ENCODE results near the gene ZNF35.

ZNF35 gene

DNA sequence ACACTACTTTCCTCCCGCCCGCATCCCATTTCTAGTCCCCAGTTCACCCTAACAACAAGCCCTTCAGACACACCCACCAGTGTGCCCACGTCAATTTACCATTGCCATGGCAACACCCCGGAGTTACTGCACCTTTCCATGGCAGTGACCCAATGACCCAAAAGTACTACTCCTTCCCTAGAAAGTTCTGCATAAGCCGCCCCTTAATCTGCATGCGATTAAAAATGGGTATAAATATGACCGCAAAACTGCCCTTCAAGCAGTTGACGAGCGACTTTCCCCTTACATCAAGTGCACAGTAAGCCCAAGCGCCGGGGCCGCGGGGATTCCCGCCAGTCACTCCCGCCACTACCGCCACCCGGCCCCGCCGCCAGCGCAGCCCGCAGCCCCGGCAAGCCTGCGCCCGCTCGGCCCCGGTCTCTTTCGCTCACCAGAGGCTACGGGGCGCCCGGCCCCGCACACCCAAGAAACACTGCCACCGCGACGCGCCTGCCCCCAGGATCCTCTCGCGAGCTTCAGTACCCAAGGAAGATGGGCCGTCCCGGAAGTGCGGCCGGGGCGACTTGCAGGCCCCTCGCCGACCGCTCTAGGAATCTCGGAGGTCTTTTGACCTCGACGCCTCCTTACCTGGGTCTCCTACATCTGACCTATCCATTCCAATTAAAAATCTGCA, 36.7 kb downstream of the ZNF35 start:
- Histone ChIP-seq H3K9me2 (replicated peaks; ENCODE audit: insufficient read depth, low read length) (no peaks in the 10 kb centered on the region), H3K36me3 (ENCODE audit: low read length) (no peaks in the 10 kb centered on the region), H3K9me3 (ENCODE audit: insufficient read depth, low read length) (no peaks in the 10 kb centered on the region), H3K9ac (ENCODE audit: low read length) (peak overlapping the region; percentile 50), H2AFZ (ENCODE audit: low read depth, low read length, severe bottlenecking) (peak overlapping the region; percentile 85), H3K4me3 (ENCODE audit: insufficient read depth, low read length, poor library complexity, severe bottlenecking) (peak overlapping the region; percentile 63), H3F3A (ENCODE audit: insufficient read depth) (no peaks in the 10 kb centered on the region), H3K27ac (ENCODE audit: low read depth, low read length) (no peak overlapping the region), H3K79me2 (ENCODE audit: insufficient read depth, low read length) (no peaks in the 10 kb centered on the region), H4K20me1 (ENCODE audit: low read depth, low read length) (no peaks in the 10 kb centered on the region), H3K4me2 (ENCODE audit: low read depth, low read length, poor library complexity, severe bottlenecking) (peak overlapping the region; percentile 54), H3K27me3 (ENCODE audit: low read length) (no peaks in the 10 kb centered on the region)
- no peak for TF ChIP-seq EZH2phosphoT487 (conservative IDR thresholded peaks at IDR 0.05; ENCODE audit: low read length)
- TF ChIP-seq, protein P1, sequence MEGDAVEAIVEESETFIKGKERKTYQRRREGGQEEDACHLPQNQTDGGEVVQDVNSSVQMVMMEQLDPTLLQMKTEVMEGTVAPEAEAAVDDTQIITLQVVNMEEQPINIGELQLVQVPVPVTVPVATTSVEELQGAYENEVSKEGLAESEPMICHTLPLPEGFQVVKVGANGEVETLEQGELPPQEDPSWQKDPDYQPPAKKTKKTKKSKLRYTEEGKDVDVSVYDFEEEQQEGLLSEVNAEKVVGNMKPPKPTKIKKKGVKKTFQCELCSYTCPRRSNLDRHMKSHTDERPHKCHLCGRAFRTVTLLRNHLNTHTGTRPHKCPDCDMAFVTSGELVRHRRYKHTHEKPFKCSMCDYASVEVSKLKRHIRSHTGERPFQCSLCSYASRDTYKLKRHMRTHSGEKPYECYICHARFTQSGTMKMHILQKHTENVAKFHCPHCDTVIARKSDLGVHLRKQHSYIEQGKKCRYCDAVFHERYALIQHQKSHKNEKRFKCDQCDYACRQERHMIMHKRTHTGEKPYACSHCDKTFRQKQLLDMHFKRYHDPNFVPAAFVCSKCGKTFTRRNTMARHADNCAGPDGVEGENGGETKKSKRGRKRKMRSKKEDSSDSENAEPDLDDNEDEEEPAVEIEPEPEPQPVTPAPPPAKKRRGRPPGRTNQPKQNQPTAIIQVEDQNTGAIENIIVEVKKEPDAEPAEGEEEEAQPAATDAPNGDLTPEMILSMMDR (IDR thresholded peaks at IDR 0.05; ENCODE audit: insufficient read depth, low read length, poor library complexity, severe bottlenecking): no peak

DNA sequence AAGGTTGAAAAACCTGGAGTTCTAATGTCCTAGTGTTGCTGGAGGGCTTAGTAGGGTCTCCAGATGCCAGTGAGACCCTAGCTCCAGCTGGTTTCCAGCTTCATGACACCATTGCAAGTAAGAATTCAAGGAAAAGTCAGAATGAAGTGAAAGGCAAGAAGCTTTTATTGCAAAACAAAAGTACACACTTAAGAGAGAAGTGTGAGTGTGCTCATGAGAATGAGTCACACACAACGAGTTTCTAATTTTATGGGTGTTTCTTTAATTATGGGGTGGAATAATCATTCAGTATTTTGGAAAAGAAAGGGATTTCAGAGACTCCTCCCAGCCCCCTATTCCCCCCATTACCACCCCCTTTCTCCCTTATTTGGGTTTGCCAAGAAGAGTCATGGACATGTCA, 39.4 kb downstream of the ZNF35 start:
- H4K20me1 ChIP-seq (ENCODE audit: low read depth, low read length): no peaks in the 10 kb centered on the region
- TF ChIP-seq EZH2phosphoT487 (conservative IDR thresholded peaks at IDR 0.05; ENCODE audit: low read length): no peak
- TF ChIP-seq, protein P1 (IDR thresholded peaks at IDR 0.05; ENCODE audit: insufficient read depth, low read length, poor library complexity, severe bottlenecking): no peak
- no peak overlapping the region for H3K9ac ChIP-seq (ENCODE audit: low read length)
- H3K9me3 ChIP-seq (ENCODE audit: insufficient read depth, low read length): no peaks in the 10 kb centered on the region
- H3K9me2 ChIP-seq (replicated peaks; ENCODE audit: insufficient read depth, low read length): no peaks in the 10 kb centered on the region
- H3K4me3 ChIP-seq (ENCODE audit: insufficient read depth, low read length, poor library complexity, severe bottlenecking): no peak overlapping the region
- no peak overlapping the region for H3K4me2 ChIP-seq (ENCODE audit: low read depth, low read length, poor library complexity, severe bottlenecking)
- H2AFZ ChIP-seq (ENCODE audit: low read depth, low read length, severe bottlenecking): no peak overlapping the region
- H3K27me3 ChIP-seq (ENCODE audit: low read length): no peaks in the 10 kb centered on the region
- H3F3A ChIP-seq (ENCODE audit: insufficient read depth): no peaks in the 10 kb centered on the region
- H3K79me2 ChIP-seq (ENCODE audit: insufficient read depth, low read length): no peaks in the 10 kb centered on the region
- H3K27ac ChIP-seq (ENCODE audit: low read depth, low read length): no peak overlapping the region
- H3K36me3 ChIP-seq (ENCODE audit: low read length): no peaks in the 10 kb centered on the region
